ENCODE measurements around the gene CCDC171.
"Not testable (repeated sequence)": the region's sequence is repeated elsewhere in the genome, so short reads cannot be mapped to it uniquely, and the experiment has no call there.

The CCDC171 gene

DNA sequence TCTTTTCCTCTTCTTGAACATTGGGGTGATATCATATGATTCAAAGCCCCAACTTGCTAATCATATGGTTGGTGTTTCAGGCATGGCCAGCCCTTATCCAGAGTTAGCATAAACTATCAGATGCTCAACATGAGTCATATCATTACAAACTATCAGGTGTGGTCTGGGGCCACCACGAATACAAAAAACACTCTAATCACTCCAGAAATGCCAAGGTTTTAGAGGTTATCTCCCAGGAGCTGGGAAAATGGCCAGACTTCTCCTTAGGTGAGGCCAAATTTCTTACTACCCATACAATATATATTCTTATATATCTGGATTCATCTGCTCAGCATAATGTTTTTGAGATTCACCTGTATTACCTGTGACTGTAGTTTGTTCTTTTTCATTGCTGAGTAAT is 210.5 kb downstream of the CCDC171 start:
- TF ChIP-seq, protein P1, sequence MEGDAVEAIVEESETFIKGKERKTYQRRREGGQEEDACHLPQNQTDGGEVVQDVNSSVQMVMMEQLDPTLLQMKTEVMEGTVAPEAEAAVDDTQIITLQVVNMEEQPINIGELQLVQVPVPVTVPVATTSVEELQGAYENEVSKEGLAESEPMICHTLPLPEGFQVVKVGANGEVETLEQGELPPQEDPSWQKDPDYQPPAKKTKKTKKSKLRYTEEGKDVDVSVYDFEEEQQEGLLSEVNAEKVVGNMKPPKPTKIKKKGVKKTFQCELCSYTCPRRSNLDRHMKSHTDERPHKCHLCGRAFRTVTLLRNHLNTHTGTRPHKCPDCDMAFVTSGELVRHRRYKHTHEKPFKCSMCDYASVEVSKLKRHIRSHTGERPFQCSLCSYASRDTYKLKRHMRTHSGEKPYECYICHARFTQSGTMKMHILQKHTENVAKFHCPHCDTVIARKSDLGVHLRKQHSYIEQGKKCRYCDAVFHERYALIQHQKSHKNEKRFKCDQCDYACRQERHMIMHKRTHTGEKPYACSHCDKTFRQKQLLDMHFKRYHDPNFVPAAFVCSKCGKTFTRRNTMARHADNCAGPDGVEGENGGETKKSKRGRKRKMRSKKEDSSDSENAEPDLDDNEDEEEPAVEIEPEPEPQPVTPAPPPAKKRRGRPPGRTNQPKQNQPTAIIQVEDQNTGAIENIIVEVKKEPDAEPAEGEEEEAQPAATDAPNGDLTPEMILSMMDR (IDR thresholded peaks at IDR 0.05; ENCODE audit: extremely low read depth, insufficient read depth, missing control alignments), result no peak
- no peak for DNase-seq (ENCODE audit: low spot score)
- in situ Hi-C loops (cut with MboI; ENCODE audit: low pct_unique_long_range_greater_than_20kb, low sequenced_read_pairs, unreplicated experiment), result no loop called here

DNA sequence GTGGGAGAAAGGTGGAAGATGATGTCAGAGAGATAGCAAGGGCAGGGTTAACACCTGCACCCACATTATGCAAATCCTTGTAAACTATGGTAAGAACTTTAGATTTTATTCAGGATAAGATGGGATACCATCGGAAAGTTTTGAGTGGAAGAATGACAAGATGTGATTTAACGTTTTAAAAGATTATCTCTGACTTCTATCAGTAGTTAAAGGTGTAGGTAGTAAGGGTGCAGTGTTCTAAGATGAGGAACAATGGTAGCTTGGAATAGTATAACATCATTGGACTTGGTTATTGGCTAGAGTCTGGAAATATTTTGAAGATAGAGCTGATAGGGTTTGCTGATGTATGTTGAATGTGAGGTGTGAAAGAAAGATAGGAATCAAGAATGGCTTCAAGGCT is 211.3 kb downstream of the CCDC171 start:
- in situ Hi-C loops (cut with MboI; ENCODE audit: low pct_unique_long_range_greater_than_20kb, low sequenced_read_pairs, unreplicated experiment), result no loop called here

DNA sequence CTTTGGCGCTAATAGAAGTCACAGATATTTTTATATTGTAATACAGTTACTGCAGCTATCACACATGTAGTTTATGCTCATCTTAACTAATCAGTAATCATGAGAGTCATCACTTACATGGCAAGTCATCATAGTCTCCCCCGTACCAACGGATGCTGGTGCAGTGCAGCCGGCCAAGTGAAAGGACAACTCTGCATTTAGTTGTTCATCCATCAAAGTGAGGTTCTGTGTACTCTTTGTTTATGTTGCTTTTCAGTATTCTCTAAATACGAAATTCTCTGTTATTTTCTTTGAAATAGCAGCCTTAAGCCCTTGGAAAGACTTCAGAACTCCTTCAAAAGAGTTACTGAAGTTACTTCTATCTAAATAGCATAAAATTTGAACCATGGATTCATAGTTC is 216.7 kb downstream of the CCDC171 start:
- in situ Hi-C loops (cut with MboI; ENCODE audit: low pct_unique_long_range_greater_than_20kb, low sequenced_read_pairs, unreplicated experiment), result no loop called here
- DNase-seq (ENCODE audit: low spot score), result no peak
- TF ChIP-seq, protein P1 (IDR thresholded peaks at IDR 0.05; ENCODE audit: extremely low read depth, insufficient read depth, missing control alignments), result no peak

More for the DNA sequence above, 211.3 kb downstream of the CCDC171 start:
- DNase-seq (ENCODE audit: low spot score), result no peak
- TF ChIP-seq, protein P1 (IDR thresholded peaks at IDR 0.05; ENCODE audit: extremely low read depth, insufficient read depth, missing control alignments), result no peak

DNA sequence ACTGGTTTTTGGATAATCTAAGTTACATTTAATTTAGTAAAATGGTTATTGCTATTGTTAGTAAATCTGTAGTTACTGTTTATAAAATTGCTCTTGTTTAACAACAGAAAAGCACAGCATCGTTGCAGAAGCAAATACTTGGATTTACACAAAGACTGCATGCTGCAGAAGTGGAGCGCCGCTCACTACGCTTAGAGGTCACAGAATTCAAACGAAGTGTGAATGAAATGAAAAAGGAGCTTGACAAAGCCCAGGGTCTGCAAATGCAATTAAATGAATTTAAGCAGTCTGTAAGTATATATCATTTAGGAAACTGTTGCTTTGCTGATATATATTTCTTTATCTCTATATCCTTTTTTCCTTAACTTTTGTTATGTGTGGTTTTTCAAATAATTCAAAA is 226.0 kb downstream of the CCDC171 start:
- in situ Hi-C loops (cut with MboI; ENCODE audit: low pct_unique_long_range_greater_than_20kb, low sequenced_read_pairs, unreplicated experiment), result no loop called here
- TF ChIP-seq, protein P1 (IDR thresholded peaks at IDR 0.05; ENCODE audit: extremely low read depth, insufficient read depth, missing control alignments), result no peak
- no peak for DNase-seq (ENCODE audit: low spot score)

GRCh38 chr9:15782106-15782505 is 229.3 kb downstream of the CCDC171 start:
- DNase-seq (ENCODE audit: low spot score), result no peak
- TF ChIP-seq, protein P1 (IDR thresholded peaks at IDR 0.05; ENCODE audit: extremely low read depth, insufficient read depth, missing control alignments), result no peak
- in situ Hi-C loops (cut with MboI; ENCODE audit: low pct_unique_long_range_greater_than_20kb, low sequenced_read_pairs, unreplicated experiment), result no loop called here

DNA sequence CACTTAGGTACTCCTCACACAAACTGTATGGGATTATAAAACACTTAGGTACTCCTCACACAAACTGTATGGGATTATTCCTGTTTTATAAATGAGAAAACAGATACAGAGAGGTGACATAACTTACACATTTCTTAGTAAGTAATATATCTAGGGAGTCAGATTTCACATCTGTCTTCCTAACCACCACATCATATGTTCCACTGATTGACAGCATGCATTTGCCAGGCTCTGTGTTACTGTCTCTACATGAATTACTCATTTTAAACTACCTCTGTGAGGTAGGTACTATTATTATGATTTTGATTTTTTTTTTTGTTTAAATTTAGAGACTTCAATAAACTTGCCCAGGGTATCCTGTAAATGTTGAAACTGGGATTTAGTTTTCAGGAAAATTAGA is 232.7 kb downstream of the CCDC171 start:
- TF ChIP-seq, protein P1 (IDR thresholded peaks at IDR 0.05; ENCODE audit: extremely low read depth, insufficient read depth, missing control alignments), result no peak
- DNase-seq (ENCODE audit: low spot score), result no peak

GRCh38 chr9:15786616-15787015 is 233.8 kb downstream of the CCDC171 start:
- DNase-seq (ENCODE audit: low spot score), result no peak
- TF ChIP-seq, protein P1 (IDR thresholded peaks at IDR 0.05; ENCODE audit: extremely low read depth, insufficient read depth, missing control alignments), result no peak
- in situ Hi-C loops (cut with MboI; ENCODE audit: low pct_unique_long_range_greater_than_20kb, low sequenced_read_pairs, unreplicated experiment), result no loop called here

More for the DNA sequence above, 232.7 kb downstream of the CCDC171 start:
- in situ Hi-C loops (cut with MboI; ENCODE audit: low pct_unique_long_range_greater_than_20kb, low sequenced_read_pairs, unreplicated experiment), result no loop called here

DNA sequence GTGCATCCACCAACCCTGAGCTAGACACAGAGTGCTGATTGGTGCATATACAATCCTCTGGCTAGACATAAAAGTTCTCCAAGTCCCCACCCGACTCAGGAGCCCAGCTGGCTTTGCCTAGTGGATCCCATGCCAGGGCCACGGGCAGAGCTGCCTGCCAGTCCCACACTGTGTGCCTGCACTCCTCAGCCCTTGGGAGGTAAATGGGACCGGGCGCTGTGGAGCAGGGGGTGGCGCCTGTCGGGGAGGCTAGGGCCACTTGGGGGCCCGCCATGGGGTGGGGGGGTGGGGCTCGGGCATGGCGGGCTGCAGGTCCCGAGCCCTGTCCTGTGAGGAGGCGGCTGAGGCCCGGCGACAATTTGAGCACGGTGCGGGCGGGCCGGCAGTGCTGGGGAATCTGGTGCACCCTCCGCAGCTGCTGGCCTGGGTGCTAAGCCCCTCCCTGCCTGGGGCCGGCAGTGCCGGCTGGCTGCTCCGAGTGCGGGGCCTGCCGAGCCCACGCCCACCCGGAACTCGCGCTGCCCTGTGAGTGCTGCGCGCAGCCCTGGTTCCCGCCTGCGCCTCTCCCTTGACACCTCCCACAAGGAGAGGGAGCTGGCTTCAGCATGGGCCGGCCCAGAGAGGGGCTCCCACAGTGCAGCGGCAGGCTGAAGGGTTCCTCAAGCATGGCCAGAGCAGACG is 257.5 kb downstream of the CCDC171 start:
- in situ Hi-C loops (cut with MboI; ENCODE audit: low pct_unique_long_range_greater_than_20kb, low sequenced_read_pairs, unreplicated experiment); DNase-seq (ENCODE audit: low spot score): not testable (repeated sequence)

Measured in GM13977 (cell line).